SK-N-SH treated with all-trans-retinoic acid at 6 μM for 48 hours (cell line): Measurements from ENCODE around the gene ZNF346.

Experiments used
- ATAC-seq: fragments of 200-7000 bp; cut with Tn5 transposase; 3 replicates; pipeline ENCODE4 v1.9.1; 2020; ENCODE audit warnings: mild to moderate bottlenecking, moderate library complexity
- ARNTL ChIP-seq: fragments of 450-650 bp; formaldehyde crosslinking; IDR thresholded peaks from 2 replicates; pipeline ENCODE4 v1.5.0; 2020; ENCODE audit warnings: low read depth, mild to moderate bottlenecking, moderate library complexity, borderline replicate concordance
- BACH2 ChIP-seq: fragments of 250-450 bp; sonication (Bioruptor Pico); IDR thresholded peaks from 2 replicates; pipeline ENCODE4 v1.9.0; 2021; ENCODE audit warnings: mild to moderate bottlenecking, borderline replicate concordance
- CSDC2 ChIP-seq: fragments of 250-450 bp; sonication (Bioruptor Pico); IDR thresholded peaks from 2 replicates; pipeline ENCODE4 v1.5.0; 2020; ENCODE audit warnings: mild to moderate bottlenecking, moderate library complexity
- ESRRG ChIP-seq: fragments of 250-450 bp; sonication (Bioruptor Pico); IDR thresholded peaks from 2 replicates; pipeline ENCODE4 v1.6.1; 2021; ENCODE audit warnings: mild to moderate bottlenecking
- GLIS3 ChIP-seq: fragments of 250-450 bp; sonication (Bioruptor Pico); IDR thresholded peaks from 2 replicates; pipeline ENCODE4 v1.5.0; 2020; ENCODE audit warnings: mild to moderate bottlenecking, moderate library complexity
- ISL1 ChIP-seq: fragments of 250-450 bp; sonication (Bioruptor Pico); IDR thresholded peaks from 2 replicates; pipeline ENCODE4 v2.1.2; 2022; ENCODE audit warnings: mild to moderate bottlenecking, moderate library complexity
- OSR1 ChIP-seq: fragments of 250-450 bp; sonication (Bioruptor Pico); IDR thresholded peaks from 2 replicates; pipeline ENCODE4 v1.8.0; 2022; ENCODE audit warnings: moderate library complexity, mild to moderate bottlenecking, inconsistent platforms
- PPARA ChIP-seq: fragments of 250-450 bp; sonication (Bioruptor Pico); IDR thresholded peaks from 2 replicates; pipeline ENCODE4 v1.5.0; 2020; ENCODE audit warnings: mild to moderate bottlenecking, borderline replicate concordance
- RARB ChIP-seq: fragments of 250-450 bp; sonication (Bioruptor Pico); IDR thresholded peaks from 2 replicates; pipeline ENCODE4 v1.8.0; 2021; ENCODE audit warnings: mild to moderate bottlenecking, moderate library complexity
- SNAI2 ChIP-seq: fragments of 250-450 bp; sonication (Bioruptor Pico); IDR thresholded peaks from 2 replicates; pipeline ENCODE4 v1.5.0; 2020; ENCODE audit warnings: mild to moderate bottlenecking, moderate library complexity
- TCF4 ChIP-seq: fragments of 250-450 bp; sonication (Bioruptor Pico); IDR thresholded peaks from 2 replicates; pipeline ENCODE4 v1.8.0; 2021; ENCODE audit warnings: mild to moderate bottlenecking, moderate library complexity, borderline replicate concordance
- TOX ChIP-seq: fragments of 250-450 bp; sonication (Bioruptor Pico); IDR thresholded peaks from 2 replicates; pipeline ENCODE4 v1.8.0; 2021; ENCODE audit warnings: mild to moderate bottlenecking, moderate library complexity, borderline replicate concordance
- ZC3H10 ChIP-seq: fragments of 250-450 bp; sonication (Bioruptor Pico); IDR thresholded peaks from 2 replicates; pipeline ENCODE4 v1.5.1; 2021; ENCODE audit warnings: mild to moderate bottlenecking, moderate library complexity
- ZFP3 ChIP-seq: fragments of 250-450 bp; sonication (Bioruptor Pico); IDR thresholded peaks from 2 replicates; pipeline ENCODE4 v1.5.0; 2020; ENCODE audit warnings: mild to moderate bottlenecking, moderate library complexity
- ZFP30 ChIP-seq: fragments of 450-650 bp; formaldehyde crosslinking; IDR thresholded peaks from 2 replicates; pipeline ENCODE4 v1.5.0; 2022; ENCODE audit warnings: mild to moderate bottlenecking, moderate library complexity
- ZNF565 ChIP-seq: fragments of 450-650 bp; formaldehyde crosslinking; conservative IDR thresholded peaks from 2 replicates; pipeline ENCODE4 v1.5.0; 2020; ENCODE audit warnings: low read depth, mild to moderate bottlenecking, moderate library complexity
- ZNF70 ChIP-seq: fragments of 450-650 bp; formaldehyde crosslinking; IDR thresholded peaks from 2 replicates; pipeline ENCODE4 v1.5.0; 2020; ENCODE audit warnings: mild to moderate bottlenecking, moderate library complexity
- ZNF8 ChIP-seq: fragments of 450-650 bp; formaldehyde crosslinking; IDR thresholded peaks from 2 replicates; pipeline ENCODE4 v1.5.0; 2020; ENCODE audit warnings: mild to moderate bottlenecking, moderate library complexity
- TF ChIP-seq, protein P1 (sequence below): fragments of 250-450 bp; sonication (Bioruptor Pico); IDR thresholded peaks from 2 replicates; pipeline ENCODE4 v1.5.1; 2020; ENCODE audit warnings: low read depth, mild to moderate bottlenecking, moderate library complexity
- TF ChIP-seq, protein P2 (sequence below): fragments of 250-450 bp; sonication (Bioruptor Pico); IDR thresholded peaks from 2 replicates; pipeline ENCODE4 v1.8.0; 2021; ENCODE audit warnings: low read depth, mild to moderate bottlenecking, moderate library complexity, borderline replicate concordance
- TF ChIP-seq, protein P3 (sequence below): fragments of 250-450 bp; sonication (Bioruptor Pico); IDR thresholded peaks from 2 replicates; pipeline ENCODE4 v1.5.1; 2021; ENCODE audit warnings: mild to moderate bottlenecking, moderate library complexity
- TF ChIP-seq, protein P4 (sequence below): fragments of 250-450 bp; sonication (Bioruptor Pico); IDR thresholded peaks from 2 replicates; pipeline ENCODE4 v1.5.0; 2020; ENCODE audit warnings: mild to moderate bottlenecking, moderate library complexity

Gene ZNF346

DNA sequence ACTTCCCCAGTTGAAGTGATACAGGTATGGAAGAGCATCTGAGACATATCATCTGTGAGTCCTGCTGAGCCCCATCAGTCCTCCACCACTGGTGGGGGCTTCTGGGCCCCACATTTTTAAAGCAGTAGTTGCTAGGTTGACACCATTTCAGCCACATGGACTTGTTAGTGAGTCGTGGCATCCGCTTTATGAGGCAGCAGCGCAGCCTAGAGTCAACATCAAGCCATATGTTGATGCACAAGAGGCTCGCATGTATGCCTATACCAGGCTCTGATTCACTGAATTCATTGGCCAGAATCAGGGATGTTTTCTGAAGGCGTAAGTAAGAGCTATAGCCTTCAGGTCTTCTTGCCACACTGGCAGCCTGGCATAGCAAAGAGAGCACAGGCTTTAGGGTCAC is 26.8 kb downstream of the ZNF346 start:
- TF ChIP-seq ZNF565 (CRISPR knock-in tag) (no peak), ARNTL (no peak), ESRRG (CRISPR knock-in tag) (no peak), SNAI2 (CRISPR knock-in tag) (no peak), GLIS3 (CRISPR knock-in tag) (no peak), TCF4 (CRISPR knock-in tag) (no peak), CSDC2 (CRISPR knock-in tag) (no peak), BACH2 (CRISPR knock-in tag) (no peak)
- TF ChIP-seq, protein P1, sequence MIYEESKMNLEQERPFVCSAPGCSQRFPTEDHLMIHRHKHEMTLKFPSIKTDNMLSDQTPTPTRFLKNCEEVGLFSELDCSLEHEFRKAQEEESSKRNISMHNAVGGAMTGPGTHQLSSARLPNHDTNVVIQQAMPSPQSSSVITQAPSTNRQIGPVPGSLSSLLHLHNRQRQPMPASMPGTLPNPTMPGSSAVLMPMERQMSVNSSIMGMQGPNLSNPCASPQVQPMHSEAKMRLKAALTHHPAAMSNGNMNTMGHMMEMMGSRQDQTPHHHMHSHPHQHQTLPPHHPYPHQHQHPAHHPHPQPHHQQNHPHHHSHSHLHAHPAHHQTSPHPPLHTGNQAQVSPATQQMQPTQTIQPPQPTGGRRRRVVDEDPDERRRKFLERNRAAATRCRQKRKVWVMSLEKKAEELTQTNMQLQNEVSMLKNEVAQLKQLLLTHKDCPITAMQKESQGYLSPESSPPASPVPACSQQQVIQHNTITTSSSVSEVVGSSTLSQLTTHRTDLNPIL (CRISPR knock-in tag): no peak
- no peak for ATAC-seq

DNA sequence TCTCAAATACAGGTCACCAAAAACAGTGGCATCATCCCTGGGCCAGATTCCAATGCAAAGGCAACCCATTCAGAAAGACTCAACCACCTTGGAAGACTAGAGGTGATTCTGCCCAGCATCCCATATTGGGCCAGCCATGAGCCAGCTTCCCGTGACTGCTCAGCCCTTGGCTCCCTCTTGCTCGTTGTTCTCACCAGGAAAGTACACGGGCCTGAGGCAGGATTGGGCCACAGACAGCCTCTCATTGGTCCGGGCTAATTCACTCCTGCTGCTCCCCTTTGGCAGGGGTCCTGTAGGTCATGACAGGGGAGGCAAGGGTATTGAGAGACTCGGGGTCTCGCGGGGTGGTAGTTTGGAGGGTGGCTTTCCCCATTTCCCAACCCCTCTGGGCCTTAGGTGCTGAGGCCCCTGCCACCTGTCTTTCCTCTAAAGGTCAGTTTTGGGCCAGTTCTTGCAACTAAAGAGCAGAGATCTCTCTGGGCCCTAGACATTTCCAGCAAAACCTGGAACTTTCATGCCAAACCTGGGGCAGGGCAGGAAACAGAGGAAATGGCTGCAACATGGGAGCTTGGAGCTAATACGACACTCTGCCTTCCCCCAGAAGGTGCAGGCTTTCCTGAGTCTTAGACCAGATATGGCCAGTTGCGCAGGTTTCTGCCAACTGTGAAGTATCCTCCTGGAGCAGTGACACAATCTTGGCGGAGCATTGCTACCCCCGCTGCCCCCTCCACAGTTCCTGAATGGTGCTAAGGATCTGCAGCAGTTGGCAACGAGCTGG is 42.2 kb downstream of the ZNF346 start:
- ATAC-seq: no peak

DNA sequence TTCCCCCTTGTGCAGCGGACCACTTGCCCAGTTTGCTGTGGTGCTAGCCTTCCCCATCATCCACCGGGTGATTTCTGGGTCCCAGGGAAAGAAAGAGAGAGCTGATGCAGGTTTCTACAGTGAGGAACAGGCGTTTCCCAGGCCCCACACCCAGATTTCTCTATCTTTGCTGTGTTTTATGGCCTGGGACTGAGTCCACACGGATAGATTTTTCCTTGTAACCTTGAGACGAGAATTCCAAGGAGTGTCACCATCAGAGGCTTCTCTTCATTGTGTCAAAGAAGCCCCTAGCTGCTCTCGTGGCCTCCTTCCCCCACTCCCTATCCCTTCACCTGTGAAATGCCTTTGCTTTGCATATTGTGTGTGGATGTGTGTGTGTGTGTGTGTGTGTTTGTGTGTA is 43.0 kb downstream of the ZNF346 start:
- no peak for ATAC-seq
- TF ChIP-seq TOX (CRISPR knock-in tag) (no peak), ISL1 (CRISPR knock-in tag) (no peak), PPARA (no peak), SNAI2 (CRISPR knock-in tag) (no peak), RARB (CRISPR knock-in tag) (no peak), ARNTL (no peak), ZNF8 (CRISPR knock-in tag) (no peak)

More for the DNA sequence above, 42.2 kb downstream of the ZNF346 start:
- no peak for TF ChIP-seq PPARA
- TF ChIP-seq CSDC2 (CRISPR knock-in tag): no peak

DNA sequence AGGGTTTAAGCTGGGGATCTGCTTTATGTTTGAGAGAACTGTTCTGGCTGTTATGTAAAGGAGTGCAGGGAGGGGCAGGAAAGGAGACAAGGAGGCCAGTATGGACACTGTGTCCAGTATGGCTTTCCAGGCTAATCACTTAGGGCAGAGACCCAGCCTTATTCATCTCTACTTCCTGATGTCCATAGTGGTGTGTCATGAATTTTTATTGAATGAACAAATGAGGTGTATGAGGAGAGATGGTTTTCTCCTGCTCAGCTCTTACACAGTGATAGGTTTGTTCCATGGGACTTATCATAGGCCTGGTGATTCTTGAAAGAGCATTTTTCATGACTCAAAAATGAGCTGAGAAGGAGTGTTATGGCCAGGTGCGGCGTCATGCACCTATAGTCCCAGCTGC is 43.7 kb downstream of the ZNF346 start:
- no peak for ATAC-seq
- TF ChIP-seq OSR1 (CRISPR knock-in tag): no peak
- no peak for TF ChIP-seq ARNTL
- TF ChIP-seq RARB (CRISPR knock-in tag): no peak

DNA sequence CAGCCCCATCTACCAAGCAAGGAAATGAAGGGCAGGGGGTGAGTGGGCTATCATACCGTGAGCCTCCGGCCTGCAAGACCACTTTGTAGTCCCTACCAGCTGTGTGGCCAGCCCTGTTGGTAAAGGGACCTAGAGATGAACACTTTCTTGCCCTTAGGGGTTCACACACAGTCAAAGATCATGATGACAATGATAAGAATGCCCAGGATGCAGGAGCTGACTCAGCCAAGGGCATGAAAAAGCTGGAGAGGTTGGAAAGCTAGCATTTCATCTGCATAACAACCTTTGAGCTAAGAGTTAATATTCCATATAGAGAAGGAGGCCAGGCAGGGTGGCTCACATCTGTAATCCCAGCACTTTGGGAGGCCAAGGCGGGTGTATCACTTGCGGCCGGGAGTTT is 45.0 kb downstream of the ZNF346 start:
- no peak for ATAC-seq
- TF ChIP-seq, protein P1 (CRISPR knock-in tag): no peak
- TF ChIP-seq ZNF565 (CRISPR knock-in tag): no peak
- TF ChIP-seq ZFP3 (CRISPR knock-in tag): no peak
- TF ChIP-seq, protein P2, sequence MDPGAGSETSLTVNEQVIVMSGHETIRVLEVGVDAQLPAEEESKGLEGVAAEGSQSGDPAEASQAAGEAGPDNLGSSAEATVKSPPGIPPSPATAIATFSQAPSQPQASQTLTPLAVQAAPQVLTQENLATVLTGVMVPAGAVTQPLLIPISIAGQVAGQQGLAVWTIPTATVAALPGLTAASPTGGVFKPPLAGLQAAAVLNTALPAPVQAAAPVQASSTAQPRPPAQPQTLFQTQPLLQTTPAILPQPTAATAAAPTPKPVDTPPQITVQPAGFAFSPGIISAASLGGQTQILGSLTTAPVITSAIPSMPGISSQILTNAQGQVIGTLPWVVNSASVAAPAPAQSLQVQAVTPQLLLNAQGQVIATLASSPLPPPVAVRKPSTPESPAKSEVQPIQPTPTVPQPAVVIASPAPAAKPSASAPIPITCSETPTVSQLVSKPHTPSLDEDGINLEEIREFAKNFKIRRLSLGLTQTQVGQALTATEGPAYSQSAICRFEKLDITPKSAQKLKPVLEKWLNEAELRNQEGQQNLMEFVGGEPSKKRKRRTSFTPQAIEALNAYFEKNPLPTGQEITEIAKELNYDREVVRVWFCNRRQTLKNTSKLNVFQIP (CRISPR knock-in tag): no peak
- TF ChIP-seq CSDC2 (CRISPR knock-in tag): no peak
- no peak for TF ChIP-seq ESRRG (CRISPR knock-in tag)
- TF ChIP-seq SNAI2 (CRISPR knock-in tag): no peak
- TF ChIP-seq TCF4 (CRISPR knock-in tag): no peak
- TF ChIP-seq OSR1 (CRISPR knock-in tag): no peak
- TF ChIP-seq RARB (CRISPR knock-in tag): no peak
- TF ChIP-seq ISL1 (CRISPR knock-in tag): no peak
- no peak for TF ChIP-seq ZC3H10 (CRISPR knock-in tag)
- TF ChIP-seq, protein P3, sequence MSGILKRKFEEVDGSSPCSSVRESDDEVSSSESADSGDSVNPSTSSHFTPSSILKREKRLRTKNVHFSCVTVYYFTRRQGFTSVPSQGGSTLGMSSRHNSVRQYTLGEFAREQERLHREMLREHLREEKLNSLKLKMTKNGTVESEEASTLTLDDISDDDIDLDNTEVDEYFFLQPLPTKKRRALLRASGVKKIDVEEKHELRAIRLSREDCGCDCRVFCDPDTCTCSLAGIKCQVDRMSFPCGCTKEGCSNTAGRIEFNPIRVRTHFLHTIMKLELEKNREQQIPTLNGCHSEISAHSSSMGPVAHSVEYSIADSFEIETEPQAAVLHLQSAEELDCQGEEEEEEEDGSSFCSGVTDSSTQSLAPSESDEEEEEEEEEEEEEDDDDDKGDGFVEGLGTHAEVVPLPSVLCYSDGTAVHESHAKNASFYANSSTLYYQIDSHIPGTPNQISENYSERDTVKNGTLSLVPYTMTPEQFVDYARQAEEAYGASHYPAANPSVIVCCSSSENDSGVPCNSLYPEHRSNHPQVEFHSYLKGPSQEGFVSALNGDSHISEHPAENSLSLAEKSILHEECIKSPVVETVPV (CRISPR knock-in tag): no peak
- no peak for TF ChIP-seq ARNTL
- TF ChIP-seq, protein P4, sequence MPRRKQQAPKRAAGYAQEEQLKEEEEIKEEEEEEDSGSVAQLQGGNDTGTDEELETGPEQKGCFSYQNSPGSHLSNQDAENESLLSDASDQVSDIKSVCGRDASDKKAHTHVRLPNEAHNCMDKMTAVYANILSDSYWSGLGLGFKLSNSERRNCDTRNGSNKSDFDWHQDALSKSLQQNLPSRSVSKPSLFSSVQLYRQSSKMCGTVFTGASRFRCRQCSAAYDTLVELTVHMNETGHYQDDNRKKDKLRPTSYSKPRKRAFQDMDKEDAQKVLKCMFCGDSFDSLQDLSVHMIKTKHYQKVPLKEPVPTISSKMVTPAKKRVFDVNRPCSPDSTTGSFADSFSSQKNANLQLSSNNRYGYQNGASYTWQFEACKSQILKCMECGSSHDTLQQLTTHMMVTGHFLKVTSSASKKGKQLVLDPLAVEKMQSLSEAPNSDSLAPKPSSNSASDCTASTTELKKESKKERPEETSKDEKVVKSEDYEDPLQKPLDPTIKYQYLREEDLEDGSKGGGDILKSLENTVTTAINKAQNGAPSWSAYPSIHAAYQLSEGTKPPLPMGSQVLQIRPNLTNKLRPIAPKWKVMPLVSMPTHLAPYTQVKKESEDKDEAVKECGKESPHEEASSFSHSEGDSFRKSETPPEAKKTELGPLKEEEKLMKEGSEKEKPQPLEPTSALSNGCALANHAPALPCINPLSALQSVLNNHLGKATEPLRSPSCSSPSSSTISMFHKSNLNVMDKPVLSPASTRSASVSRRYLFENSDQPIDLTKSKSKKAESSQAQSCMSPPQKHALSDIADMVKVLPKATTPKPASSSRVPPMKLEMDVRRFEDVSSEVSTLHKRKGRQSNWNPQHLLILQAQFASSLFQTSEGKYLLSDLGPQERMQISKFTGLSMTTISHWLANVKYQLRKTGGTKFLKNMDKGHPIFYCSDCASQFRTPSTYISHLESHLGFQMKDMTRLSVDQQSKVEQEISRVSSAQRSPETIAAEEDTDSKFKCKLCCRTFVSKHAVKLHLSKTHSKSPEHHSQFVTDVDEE (CRISPR knock-in tag): no peak
- TF ChIP-seq BACH2 (CRISPR knock-in tag): no peak
- no peak for TF ChIP-seq ZNF70
- TF ChIP-seq ZFP30 (CRISPR knock-in tag): no peak
- TF ChIP-seq GLIS3 (CRISPR knock-in tag): no peak
- TF ChIP-seq, all 23 proteins: peak for 0
